Renal cortex interstitium (tissue), 15 donors: ENCODE measurements around the gene PRDM15. TPM values are rescaled to one million over a fixed set of nuclear protein-coding genes. Genes with fewer than 3 reads are reported as not detected.

Experiments
- DNase-seq, 11 donors: peaks; one replicate each; pipeline ENCODE4 v3.0.0-alpha.2; 2013; ENCODE audit warnings: low read depth in 9 of 11, low spot score in 4 of 11; ENCODE audit errors: extremely low read depth in 1 of 11
- long read RNA-seq, 16 experiments: transcript quantifications; one replicate each; lab custom pipeline, GENCODE V29; 2026
- polyA plus RNA-seq, 3 donors: library from polyadenylated mRNA; unstranded; fragments of 120-200 nt; gene quantifications; one replicate each; pipeline ENCODE4 v1.2.1, GENCODE V29; 2013; ENCODE audit not compliant: insufficient read length in 3 of 3

The PRDM15 gene, protein sequence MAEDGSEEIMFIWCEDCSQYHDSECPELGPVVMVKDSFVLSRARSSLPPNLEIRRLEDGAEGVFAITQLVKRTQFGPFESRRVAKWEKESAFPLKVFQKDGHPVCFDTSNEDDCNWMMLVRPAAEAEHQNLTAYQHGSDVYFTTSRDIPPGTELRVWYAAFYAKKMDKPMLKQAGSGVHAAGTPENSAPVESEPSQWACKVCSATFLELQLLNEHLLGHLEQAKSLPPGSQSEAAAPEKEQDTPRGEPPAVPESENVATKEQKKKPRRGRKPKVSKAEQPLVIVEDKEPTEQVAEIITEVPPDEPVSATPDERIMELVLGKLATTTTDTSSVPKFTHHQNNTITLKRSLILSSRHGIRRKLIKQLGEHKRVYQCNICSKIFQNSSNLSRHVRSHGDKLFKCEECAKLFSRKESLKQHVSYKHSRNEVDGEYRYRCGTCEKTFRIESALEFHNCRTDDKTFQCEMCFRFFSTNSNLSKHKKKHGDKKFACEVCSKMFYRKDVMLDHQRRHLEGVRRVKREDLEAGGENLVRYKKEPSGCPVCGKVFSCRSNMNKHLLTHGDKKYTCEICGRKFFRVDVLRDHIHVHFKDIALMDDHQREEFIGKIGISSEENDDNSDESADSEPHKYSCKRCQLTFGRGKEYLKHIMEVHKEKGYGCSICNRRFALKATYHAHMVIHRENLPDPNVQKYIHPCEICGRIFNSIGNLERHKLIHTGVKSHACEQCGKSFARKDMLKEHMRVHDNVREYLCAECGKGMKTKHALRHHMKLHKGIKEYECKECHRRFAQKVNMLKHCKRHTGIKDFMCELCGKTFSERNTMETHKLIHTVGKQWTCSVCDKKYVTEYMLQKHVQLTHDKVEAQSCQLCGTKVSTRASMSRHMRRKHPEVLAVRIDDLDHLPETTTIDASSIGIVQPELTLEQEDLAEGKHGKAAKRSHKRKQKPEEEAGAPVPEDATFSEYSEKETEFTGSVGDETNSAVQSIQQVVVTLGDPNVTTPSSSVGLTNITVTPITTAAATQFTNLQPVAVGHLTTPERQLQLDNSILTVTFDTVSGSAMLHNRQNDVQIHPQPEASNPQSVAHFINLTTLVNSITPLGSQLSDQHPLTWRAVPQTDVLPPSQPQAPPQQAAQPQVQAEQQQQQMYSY
- polyA plus RNA-seq: 1 to 10 TPM; 5.9 to 8.8 (median 6.5) TPM
- long read RNA-seq, donor 1, partial matches to known transcripts: 0 of 1 reads
- long read RNA-seq, donor 1, other reads (novel, unspliced or antisense): 0 of 1 reads
- long read RNA-seq, donor 2: 0 reads
- long read RNA-seq, donor 3: 0 reads
- long read RNA-seq, donor 4: 0 reads
- long read RNA-seq, donor 5: 0 reads
- long read RNA-seq, donor 6, partial matches to known transcripts: 0 of 1 reads
- long read RNA-seq, donor 6, other reads (novel, unspliced or antisense): 0 of 1 reads
- long read RNA-seq, donor 7, full-length matches to known transcripts: 1 of 1 reads
- long read RNA-seq, donor 7, partial matches to known transcripts: 0 of 1 reads
- long read RNA-seq, donor 7, other reads (novel, unspliced or antisense): 0 of 1 reads
- long read RNA-seq, donor 8: 0 reads
- long read RNA-seq, donor 9: 0 reads
- long read RNA-seq, donor 10: 0 reads
- long read RNA-seq, donor 11: 0 reads
- long read RNA-seq, donor 12, partial matches to known transcripts: 0 of 1 reads
- long read RNA-seq, donor 12, other reads (novel, unspliced or antisense): 0 of 1 reads
- long read RNA-seq, donor 13, partial matches to known transcripts: 0 of 1 reads
- long read RNA-seq, donor 13, other reads (novel, unspliced or antisense): 0 of 1 reads
- long read RNA-seq, donor 14, partial matches to known transcripts: 0 of 1 reads
- long read RNA-seq, donor 14, other reads (novel, unspliced or antisense): 0 of 1 reads
- long read RNA-seq, donor 15: 0 reads
- long read RNA-seq, donor 16, full-length matches to known transcripts: 1 of 1 reads
- long read RNA-seq, donor 16, partial matches to known transcripts: 0 of 1 reads
- long read RNA-seq, donor 16, other reads (novel, unspliced or antisense): 0 of 1 reads

DNA sequence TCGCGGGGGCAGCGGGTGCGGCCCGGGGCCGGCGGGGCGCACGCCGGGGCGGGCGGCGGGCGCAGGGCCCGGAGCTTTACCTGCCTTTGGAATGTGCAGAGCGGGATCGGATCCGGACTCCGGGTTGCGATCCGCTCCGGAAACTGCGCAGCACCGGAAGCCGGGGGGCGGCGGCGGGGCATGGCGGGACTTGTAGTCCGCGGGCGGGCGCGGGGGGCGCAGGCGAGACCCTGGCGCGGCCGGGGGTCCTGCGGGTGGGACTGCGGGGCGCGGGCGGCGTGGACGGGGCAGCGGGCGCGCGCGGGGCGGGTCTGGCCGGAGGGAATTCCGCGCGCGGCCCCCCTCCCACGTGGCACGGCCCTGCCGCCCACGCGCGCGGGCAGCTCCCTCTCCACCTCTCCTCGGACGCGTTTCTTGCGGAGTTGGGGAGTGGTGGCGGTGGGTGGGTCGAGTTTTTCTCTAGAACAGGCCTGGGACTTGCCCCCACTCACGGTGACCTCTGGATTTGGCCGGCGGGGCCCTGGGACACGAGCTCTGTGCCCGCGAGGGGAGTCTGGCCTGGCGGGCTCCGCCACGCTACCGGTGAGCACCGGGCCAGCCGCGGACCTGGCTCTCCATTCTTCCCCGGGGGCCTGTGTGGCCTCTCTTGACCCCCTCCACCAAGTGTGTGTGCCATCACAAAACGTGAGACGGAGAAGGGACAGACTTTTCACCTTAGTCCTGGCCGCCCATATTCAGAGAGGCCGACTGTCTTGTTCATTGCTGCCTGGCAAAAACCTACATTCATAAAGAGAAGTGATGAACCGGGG, at the start of gene PRDM15:
PRDM15 (minus strand) TSS at position 155 of the 809 bp plus-strand sequence. CDS start 18,981 bp downstream, outside the sequence.
- DNase-seq: peak; percentile 37 to 83 (median 72)

DNA sequence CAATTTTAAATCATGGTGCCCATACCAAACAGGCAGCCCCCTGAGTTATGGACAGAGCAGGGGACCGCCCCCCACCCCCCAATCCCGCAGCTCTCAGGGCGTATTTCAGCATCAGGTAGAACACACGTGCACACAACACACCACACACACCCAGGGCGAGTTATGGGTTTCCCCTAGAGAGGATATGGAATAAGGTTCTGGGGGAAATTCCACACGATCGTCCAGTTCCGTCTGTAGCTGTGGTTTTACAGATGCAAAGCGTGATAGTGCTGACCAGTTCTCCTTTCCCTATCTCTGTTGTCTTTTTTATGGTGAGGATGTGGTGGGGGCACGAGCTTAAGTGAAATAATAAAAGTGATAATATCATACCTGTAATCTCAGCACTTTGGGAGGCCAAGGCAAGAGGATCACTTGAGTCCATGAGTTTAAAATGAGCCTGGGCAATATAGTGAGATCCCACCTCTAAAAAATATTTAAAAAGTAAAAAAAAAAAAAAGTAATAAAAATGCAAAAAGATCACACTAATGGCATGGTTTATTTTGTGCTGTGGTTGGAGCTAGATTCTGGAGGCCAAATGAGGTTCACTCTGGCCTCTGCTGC, 49.6 kb upstream of the PRDM15 start:
- no peak for DNase-seq

DNA sequence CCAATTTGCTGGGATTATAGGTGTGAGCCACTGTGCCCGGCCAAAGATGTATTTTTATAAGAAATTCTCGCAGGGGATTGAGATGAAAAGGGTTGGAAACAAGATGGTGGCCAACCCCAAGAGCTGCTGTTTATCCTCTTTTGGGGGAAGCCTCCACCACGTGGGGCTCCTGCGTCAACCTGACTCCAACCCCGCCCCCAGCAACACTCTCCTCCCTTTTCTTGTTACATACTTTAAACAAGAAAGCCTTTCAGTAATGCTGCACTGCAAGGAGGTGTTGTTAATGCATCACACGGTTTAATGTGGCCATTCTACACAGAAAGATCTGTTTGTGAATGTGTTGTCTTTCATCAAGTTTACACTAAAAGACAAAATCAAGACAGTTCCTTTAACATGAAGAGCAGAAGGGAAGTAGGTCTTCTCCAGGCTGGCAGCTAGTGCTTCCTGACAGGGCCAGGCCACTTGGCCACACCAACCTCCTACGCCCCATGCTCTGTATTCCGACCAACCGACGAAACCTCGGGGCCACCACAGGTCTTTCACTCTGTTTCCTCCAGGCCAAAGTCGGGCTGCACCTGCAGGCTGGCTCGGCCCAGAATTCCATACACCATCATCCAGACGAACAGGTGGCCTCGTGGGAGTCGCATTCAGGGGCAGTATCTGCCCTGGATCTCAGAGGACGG, 48.7 kb upstream of the PRDM15 start:
- no peak for DNase-seq

DNA sequence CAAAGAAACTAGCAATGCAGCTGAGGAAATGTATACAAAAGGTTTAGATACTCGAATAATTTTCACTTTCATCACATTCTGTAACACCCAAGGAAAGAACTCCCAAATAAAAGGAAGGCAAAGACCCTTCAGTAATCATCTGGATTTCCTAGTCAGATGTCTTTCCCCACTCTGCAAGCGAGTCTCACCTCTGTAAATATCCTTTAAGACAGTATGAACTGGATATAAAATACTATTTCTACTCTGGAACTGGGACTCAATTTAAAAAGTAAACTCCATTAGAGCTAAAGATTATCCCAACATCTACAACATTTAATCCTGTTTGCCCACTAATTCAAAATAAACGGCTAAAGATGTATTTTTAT, 47.6 kb upstream of the PRDM15 start:
- DNase-seq: no peak

DNA sequence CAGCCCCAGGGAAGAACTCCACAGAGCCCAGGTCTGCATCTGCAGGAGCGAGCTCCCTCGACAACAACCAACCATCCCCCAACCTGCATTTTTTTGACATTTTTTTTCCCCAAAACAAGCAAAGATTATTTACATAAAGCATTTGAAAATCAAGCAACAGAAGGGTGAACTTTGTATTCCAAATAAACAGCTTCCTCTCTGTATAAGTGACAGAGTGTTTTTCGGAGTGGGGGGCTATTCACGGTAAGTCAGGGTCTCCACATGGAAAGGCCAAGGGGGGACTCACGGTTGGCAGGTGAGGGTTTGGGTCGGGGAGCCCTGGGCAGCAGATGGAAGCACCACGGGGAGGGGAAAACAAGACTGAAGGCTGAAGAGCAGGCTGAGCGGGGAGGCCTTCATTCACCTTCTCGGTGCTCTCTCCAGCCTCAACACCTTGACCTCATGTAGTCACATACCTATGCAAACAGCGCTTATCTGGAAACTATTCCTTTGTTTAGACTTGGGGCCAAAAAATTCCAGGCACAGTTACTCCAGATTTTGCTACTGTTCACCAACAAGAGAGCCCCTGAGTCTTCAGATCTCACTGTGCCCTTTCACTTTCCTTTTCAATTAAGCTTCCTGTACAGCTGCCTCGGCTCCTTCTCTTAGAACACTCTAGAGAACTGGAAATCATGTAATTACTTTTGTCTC, 47.1 kb upstream of the PRDM15 start:
- peak in 2 of 11 donors; percentile 29 to 47 for DNase-seq

DNA sequence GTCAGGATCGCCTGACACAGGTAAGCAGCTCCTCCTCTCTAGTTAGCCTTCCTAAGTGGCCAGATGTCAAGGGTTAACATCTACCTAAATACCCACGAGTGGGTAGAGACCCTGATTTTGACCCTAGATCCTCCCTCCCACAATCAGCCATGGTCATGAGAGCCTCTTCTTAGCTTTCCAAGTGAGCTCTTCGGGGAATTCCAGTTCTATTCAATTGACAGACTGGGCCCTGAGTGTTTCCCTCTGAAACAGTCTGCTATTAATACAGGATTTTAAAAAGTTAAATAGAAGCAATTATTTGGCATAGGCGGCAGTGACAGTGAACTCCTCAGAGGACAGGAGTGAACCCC, 46.6 kb upstream of the PRDM15 start:
- DNase-seq: no peak

DNA sequence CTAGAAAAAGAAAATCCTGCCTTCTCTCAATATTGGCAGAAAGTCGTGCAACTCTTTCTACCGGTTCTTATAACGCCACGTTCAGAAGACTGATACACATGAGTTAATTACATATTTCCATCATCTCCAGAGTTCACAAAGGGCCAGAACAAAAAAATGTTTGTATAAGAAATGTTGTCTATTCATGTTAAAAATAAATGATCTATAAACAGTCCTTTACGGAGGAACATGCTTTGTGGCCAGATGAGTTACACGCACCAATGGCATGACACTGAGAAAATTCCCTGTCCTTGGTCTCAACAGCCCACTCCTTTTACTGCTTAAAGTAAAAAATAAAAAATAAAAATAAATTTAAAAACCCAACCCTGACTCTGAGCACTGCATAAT, 45.2 kb upstream of the PRDM15 start:
- no peak for DNase-seq

DNA sequence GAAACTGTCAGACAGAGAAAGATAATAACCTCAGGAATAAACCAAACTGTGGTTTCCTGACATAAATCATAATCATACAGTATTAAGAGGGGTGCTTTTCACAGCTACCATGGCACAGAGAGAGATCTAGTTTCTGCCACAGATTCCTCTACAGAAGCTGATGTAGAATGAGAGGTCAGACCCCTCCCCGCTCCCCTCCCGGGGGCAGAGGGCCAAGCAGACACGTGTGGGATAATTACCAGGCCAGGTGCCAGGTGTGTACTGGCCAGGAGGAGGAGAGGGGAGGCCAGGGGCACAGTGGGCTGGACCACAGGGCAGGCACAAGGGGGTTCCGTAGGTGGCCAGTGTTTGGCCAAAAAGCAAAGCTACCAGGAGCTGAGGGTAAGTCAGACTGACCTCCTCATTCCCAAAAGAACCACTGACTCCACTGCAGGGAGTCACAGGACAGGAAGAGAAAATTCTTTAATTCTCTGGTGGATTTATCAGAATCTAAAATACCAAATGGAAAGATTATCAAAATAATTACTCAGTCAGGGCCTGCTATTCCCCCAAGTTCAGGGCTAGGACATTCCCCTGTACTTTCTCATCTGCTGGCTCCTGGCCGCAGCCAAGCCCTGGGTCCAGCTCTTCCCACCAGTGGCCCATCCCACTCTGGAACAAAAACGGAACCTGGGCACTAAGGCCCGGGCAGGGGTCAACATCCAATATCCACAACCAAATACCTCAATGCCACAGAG, 44.7 kb upstream of the PRDM15 start:
- no peak for DNase-seq

DNA sequence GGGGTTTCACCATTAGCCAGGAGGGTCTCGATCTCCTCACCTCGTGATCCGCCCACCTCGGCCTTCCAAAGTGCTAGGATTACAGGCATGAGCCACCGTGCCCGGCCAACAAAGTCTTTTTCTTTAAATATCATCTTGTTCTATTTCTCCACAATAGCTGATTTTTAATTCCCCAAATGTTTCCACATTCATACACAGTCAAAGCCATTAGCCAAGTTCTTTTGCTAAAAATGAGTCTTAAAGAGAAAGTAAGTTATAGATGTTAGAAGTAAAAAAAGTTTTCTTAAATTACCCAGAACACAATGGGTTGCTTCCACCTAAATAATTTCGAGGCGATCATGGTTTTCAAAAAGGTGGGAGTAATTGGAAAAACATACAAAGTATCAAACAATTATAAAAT, 44.0 kb upstream of the PRDM15 start:
- no peak for DNase-seq

DNA sequence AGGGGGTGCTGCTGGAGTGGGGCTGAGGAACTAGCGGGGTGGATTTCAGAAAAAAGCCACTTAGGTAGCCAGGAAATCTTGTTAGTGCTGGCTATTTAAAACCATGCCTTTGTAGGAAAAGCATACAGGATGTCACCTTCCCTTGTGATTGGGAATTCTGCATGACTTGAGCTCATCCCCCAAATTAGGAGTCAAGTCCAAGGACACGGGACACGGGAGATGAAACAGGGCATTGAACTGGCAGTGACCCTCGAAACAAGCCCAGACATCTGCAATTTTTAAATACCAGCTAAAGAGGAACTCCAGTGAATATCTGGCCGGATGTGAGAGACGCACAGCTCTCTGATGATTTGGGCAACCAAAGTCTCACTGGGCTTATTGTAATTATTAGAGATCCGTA, 41.9 kb upstream of the PRDM15 start:
- DNase-seq: no peak

DNA sequence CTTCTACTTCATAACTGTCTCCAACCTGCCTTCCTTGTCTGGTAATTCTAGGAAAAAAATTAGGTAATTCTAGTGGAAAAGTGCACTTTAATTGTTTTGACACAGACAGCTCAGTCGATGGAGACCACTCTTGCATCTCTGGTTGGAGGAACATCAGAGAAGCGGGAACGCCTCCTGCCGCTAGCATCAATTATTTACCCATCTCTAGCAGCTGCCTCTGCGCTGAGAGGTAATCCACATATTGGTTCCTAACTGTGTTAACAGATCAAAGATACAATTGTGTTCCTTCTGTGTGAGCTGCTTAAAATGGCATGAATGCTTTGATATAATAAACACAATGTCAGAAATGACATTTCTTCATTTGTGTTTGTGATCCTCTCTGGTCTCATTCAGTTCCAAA, 41.3 kb upstream of the PRDM15 start:
- no peak for DNase-seq

DNA sequence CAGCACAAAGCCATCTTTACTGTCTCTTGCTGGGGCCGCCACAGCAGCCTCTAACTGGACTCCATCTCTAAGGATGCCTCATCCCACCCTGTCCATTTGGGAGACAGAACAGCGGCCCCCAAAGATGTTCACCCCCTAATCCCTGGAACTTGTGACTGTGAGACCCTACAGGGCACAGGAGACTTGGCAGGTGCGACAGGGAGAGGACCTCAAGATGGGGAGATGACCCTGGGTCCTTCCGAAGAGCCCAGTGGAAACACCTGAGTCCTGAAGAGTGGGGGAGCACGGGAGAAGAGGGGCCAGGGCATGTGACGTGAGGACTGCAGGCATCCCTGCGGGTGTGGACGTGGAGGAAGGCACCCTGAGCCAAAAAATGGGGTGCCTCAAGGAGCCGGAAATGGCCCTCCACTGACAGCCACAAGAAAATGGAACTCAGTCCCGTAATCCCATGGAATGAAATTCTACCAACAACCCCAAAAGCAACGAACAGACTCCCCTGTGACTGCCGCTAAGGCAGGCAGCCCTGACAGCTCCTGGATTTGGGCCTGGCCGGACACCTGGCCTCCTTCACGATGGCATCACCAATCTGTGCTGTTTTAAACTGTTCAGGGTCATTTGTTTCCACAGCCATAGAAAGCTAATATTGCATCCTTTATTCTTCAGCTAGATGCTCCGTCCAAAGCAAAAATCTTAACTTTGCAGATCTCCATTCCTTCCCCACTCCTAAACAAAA, 40.7 kb upstream of the PRDM15 start:
- no peak for DNase-seq

DNA sequence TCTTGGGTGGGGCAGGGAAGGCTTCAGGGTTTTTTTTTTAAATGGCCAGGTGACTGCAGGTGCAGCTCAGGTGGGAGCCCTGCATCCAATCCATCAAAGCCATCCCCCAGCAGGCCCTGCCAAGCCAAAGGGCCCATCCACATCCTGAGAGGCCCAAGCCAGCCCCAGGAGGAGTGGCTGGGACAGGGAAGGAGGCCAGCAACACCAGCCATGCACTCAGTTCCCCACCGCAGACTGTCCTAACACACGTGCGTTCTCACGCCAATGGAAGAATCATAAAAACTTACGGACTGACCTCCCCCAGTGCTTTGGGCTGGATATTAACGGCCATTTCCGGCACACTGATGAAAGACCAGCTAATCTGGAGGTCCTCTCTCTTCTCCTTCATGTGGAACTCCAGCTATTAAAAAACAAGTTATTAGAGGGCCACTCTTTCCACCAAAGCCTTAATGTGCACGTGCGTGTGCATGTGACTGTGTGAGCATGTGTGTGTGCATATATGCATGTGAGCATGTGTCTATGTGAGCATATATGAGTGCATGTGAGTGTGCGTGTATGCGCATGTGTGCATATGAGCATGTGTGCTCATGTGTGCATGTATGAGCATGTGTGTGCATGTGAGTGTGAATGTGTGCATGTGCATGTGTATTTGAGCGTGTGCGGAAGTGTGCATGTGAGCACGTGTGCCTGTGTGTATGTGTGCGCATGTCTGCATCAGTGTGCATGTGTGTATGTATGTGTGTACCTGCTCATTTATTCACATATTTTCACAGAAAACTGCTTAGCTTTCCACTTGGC, 39.6 kb upstream of the PRDM15 start:
- DNase-seq: no peak

DNA sequence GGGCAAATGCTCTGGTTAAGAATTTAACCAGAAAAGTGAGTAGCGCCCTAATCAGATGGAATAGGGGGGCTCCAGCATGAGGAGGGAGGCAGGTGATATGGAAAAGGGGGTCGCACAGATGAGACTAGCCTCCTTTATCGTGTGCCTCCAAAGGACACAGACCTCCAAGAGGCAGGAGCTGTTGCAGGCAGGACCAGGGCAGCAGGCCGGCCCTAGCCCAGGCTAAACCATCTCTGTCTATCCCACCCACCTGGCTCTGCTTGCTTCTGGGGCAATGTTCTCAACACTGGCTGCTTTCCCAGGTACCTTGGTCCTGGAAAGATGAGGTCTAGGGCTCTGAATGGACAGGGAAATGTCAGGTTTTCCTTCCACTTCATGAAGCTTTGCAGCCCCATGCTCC, 38.4 kb upstream of the PRDM15 start:
- no peak for DNase-seq
